ENCODE measurements around the gene AHCYL2.

Gene AHCYL2

GRCh38 chr7:129193892-129194291 is 30.9 kb upstream of the AHCYL2 start:
- H3K36me3 ChIP-seq (ENCODE audit: low read length) = no peaks in the 10 kb centered on the region
- no peaks in the 10 kb centered on the region for H3F3A ChIP-seq (ENCODE audit: insufficient read depth)
- H2AFZ ChIP-seq (ENCODE audit: low read depth, low read length, severe bottlenecking) = no peak overlapping the region
- H3K27me3 ChIP-seq (ENCODE audit: low read length) = no peaks in the 10 kb centered on the region
- no peaks in the 10 kb centered on the region for H3K79me2 ChIP-seq (ENCODE audit: insufficient read depth, low read length)
- H3K9me2 ChIP-seq (replicated peaks; ENCODE audit: insufficient read depth, low read length) = no peaks in the 10 kb centered on the region
- no peak overlapping the region for H3K4me2 ChIP-seq (ENCODE audit: low read depth, low read length, poor library complexity, severe bottlenecking)
- H3K9ac ChIP-seq (ENCODE audit: low read length) = no peak overlapping the region
- H3K4me3 ChIP-seq (ENCODE audit: insufficient read depth, low read length, poor library complexity, severe bottlenecking) = no peak overlapping the region
- TF ChIP-seq EZH2phosphoT487 (conservative IDR thresholded peaks at IDR 0.05; ENCODE audit: low read length) (no peak), CTCF (IDR thresholded peaks at IDR 0.05; ENCODE audit: insufficient read depth, low read length, poor library complexity, severe bottlenecking) (no peak)
- H3K9me3 ChIP-seq (ENCODE audit: insufficient read depth, low read length) = no peaks in the 10 kb centered on the region
- H3K27ac ChIP-seq (ENCODE audit: low read depth, low read length) = no peak overlapping the region
- no peaks in the 10 kb centered on the region for H4K20me1 ChIP-seq (ENCODE audit: low read depth, low read length)

DNA sequence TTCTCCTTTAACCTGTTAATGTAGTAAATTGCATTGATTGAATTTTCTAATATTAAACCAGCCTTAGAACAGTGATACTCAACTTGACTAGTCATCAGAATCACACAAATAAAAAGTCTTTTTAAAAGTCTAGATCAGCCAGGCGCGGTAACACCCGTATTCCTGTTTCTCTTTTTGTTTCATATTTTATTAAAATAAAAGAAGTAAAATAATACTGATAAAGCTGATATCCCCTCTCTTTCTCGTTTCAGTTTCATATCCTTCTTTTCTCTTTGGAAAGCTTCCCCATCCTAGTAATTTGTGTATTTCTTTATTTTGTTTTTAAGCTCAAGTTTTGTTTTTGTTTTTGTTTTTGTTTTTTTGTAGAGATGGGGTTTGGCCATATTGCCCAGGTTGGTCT is 27.1 kb upstream of the AHCYL2 start:
- H2AFZ ChIP-seq (ENCODE audit: low read depth, low read length, severe bottlenecking) = no peak overlapping the region
- TF ChIP-seq EZH2phosphoT487 (conservative IDR thresholded peaks at IDR 0.05; ENCODE audit: low read length) = no peak
- no peak for TF ChIP-seq CTCF (IDR thresholded peaks at IDR 0.05; ENCODE audit: insufficient read depth, low read length, poor library complexity, severe bottlenecking)
- H3K9ac ChIP-seq (ENCODE audit: low read length) = no peak overlapping the region
- H3K9me2 ChIP-seq (replicated peaks; ENCODE audit: insufficient read depth, low read length) = no peaks in the 10 kb centered on the region
- H4K20me1 ChIP-seq (ENCODE audit: low read depth, low read length) = no peaks in the 10 kb centered on the region
- no peak overlapping the region for H3K4me3 ChIP-seq (ENCODE audit: insufficient read depth, low read length, poor library complexity, severe bottlenecking)
- no peaks in the 10 kb centered on the region for H3K9me3 ChIP-seq (ENCODE audit: insufficient read depth, low read length)
- no peaks in the 10 kb centered on the region for H3K27me3 ChIP-seq (ENCODE audit: low read length)
- no peak overlapping the region for H3K4me2 ChIP-seq (ENCODE audit: low read depth, low read length, poor library complexity, severe bottlenecking)
- no peak overlapping the region for H3K27ac ChIP-seq (ENCODE audit: low read depth, low read length)
- no peaks in the 10 kb centered on the region for H3K36me3 ChIP-seq (ENCODE audit: low read length)
- H3F3A ChIP-seq (ENCODE audit: insufficient read depth) = no peaks in the 10 kb centered on the region
- no peaks in the 10 kb centered on the region for H3K79me2 ChIP-seq (ENCODE audit: insufficient read depth, low read length)

GRCh38 chr7:129199406-129199805 is 25.4 kb upstream of the AHCYL2 start:
- no peaks in the 10 kb centered on the region for H3K27me3 ChIP-seq (ENCODE audit: low read length)

More at GRCh38 chr7:129199406-129199805, 25.4 kb upstream of the AHCYL2 start:
- Histone ChIP-seq H3K4me2 (ENCODE audit: low read depth, low read length, poor library complexity, severe bottlenecking) (no peak overlapping the region), H3K36me3 (ENCODE audit: low read length) (no peaks in the 10 kb centered on the region), H3K9me2 (replicated peaks; ENCODE audit: insufficient read depth, low read length) (no peaks in the 10 kb centered on the region), H3F3A (ENCODE audit: insufficient read depth) (no peaks in the 10 kb centered on the region), H4K20me1 (ENCODE audit: low read depth, low read length) (no peaks in the 10 kb centered on the region), H2AFZ (ENCODE audit: low read depth, low read length, severe bottlenecking) (no peak overlapping the region), H3K4me3 (ENCODE audit: insufficient read depth, low read length, poor library complexity, severe bottlenecking) (no peak overlapping the region), H3K9ac (ENCODE audit: low read length) (no peak overlapping the region), H3K9me3 (ENCODE audit: insufficient read depth, low read length) (no peaks in the 10 kb centered on the region), H3K27ac (ENCODE audit: low read depth, low read length) (no peak overlapping the region), H3K79me2 (ENCODE audit: insufficient read depth, low read length) (no peaks in the 10 kb centered on the region)
- TF ChIP-seq CTCF (IDR thresholded peaks at IDR 0.05; ENCODE audit: insufficient read depth, low read length, poor library complexity, severe bottlenecking) = no peak
- no peak for TF ChIP-seq EZH2phosphoT487 (conservative IDR thresholded peaks at IDR 0.05; ENCODE audit: low read length)

Data from SU-DHL-6 (cell line).